Small intestine (tissue), 7 donors: ENCODE data around the gene GLG1. TPM values are rescaled to one million over a fixed set of nuclear protein-coding genes. Genes with fewer than 3 reads are reported as not detected.
A peak's percentile ranks its signal among the peaks of the same experiment; 100 is the strongest.

Source experiments
- DNase-seq, 2 donors: peaks; one replicate each; pipeline versions ENCODE4 v3.0.0 to v3.0.0-alpha.2; 2013
- FAIRE-seq: peaks from 2 replicates; lab custom pipeline; 2012; peaks lifted over from hg19 to GRCh38; lab: Jason Lieb, UNC
- H3K27ac ChIP-seq, 3 donors: one replicate each; pipeline ENCODE4 v1.5.1; 2013; ENCODE audit warnings: low read length in 2 of 3, mild to moderate bottlenecking in 2 of 3, control low read depth in 1 of 3, inconsistent platforms in 1 of 3, low read depth in 1 of 3, moderate library complexity in 1 of 3
- H3K27me3 ChIP-seq, 3 donors: one replicate each; pipeline ENCODE4 v1.6.1; 2013; ENCODE audit warnings: low read length in 3 of 3, inconsistent platforms in 1 of 3; ENCODE audit not compliant: control insufficient read depth in 3 of 3, insufficient read depth in 3 of 3
- H3K36me3 ChIP-seq, 3 donors: one replicate each; pipeline ENCODE4 v1.6.1; 2013; ENCODE audit warnings: low read length in 3 of 3, inconsistent platforms in 1 of 3, low read depth in 1 of 3, mild to moderate bottlenecking in 1 of 3, moderate library complexity in 1 of 3; ENCODE audit not compliant: control insufficient read depth in 3 of 3, insufficient read depth in 2 of 3
- H3K4me1 ChIP-seq, 3 donors: one replicate each; pipeline ENCODE4 v1.6.1; 2013; ENCODE audit warnings: low read length in 2 of 3, inconsistent platforms in 1 of 3, low read depth in 1 of 3, mild to moderate bottlenecking in 1 of 3, moderate library complexity in 1 of 3; ENCODE audit not compliant: control insufficient read depth in 3 of 3, insufficient read depth in 2 of 3
- H3K4me3 ChIP-seq, 3 donors: one replicate each; pipeline ENCODE4 v1.5.1; 2013; ENCODE audit warnings: low read length in 3 of 3, control low read depth in 1 of 3, inconsistent platforms in 1 of 3, low read depth in 1 of 3, mild to moderate bottlenecking in 1 of 3, moderate library complexity in 1 of 3
- H3K9me3 ChIP-seq, 2 donors: one replicate each; pipeline ENCODE4 v1.6.1; 2013; ENCODE audit warnings: low read depth in 1 of 2, low read length in 1 of 2; ENCODE audit not compliant: control insufficient read depth in 2 of 2, insufficient read depth in 1 of 2
- WGBS, 3 donors: extraction: QIAGEN DNeasy Blood & Tissue Kit; methylation state at CpG; one replicate each; pipeline ENCODE4 v1.1.7; 2013; 5-methylcytosine and 5-hydroxymethylcytosine counted together
- polyA plus RNA-seq, 4 donors: library from polyadenylated mRNA; stranded (reverse) in 3 of 4; unstranded in 1 of 4; fragments of 200-250 nt in 3 of 4; fragments of 120-200 nt in 1 of 4; gene quantifications; one replicate each; pipeline versions ENCODE4 v1.2.1 to v1.2.3, GENCODE V29; 2013
- donor health status: healthy with polysubstance abuse.
- donor health status: control.
- donor health status: control.
- donor health status: Bipolar disorder and iron deficiency.
- donor health status: healthy.

Gene GLG1
- polyA plus RNA-seq, 4 donors, result 12.2 to 102 (median 28.2) TPM

- DNase-seq (no peak), FAIRE-seq (no peak)
- Histone ChIP-seq H3K4me3 (no peak overlapping the region), H3K27ac (no peak overlapping the region), H3K36me3 (peaks cover 19 to 72% (median 48%) of the 10 kb centered on the region in 3 donors), H3K9me3 (no peaks in the 10 kb centered on the region), H3K4me1 (no peaks in the 10 kb centered on the region), H3K27me3 (no peaks in the 10 kb centered on the region)
- 73 to 77% (median 74%) methylated on average over 6 of the region's 6 CpGs for WGBS, 3 donors
These were observed 140.8 kb downstream of the GLG1 start for GRCh38 chr16:74465851-74466685.

GRCh38 chr16:74465281-74465680 is 141.6 kb downstream of the GLG1 start:
- DNase-seq, result no peak
- H3K27ac ChIP-seq, result no peak overlapping the region
- H3K4me3 ChIP-seq, result no peak overlapping the region
- FAIRE-seq, result no peak
- no peaks in the 10 kb centered on the region for H3K27me3 ChIP-seq
- peaks cover 19 to 72% (median 53%) of the 10 kb centered on the region in 3 donors for H3K36me3 ChIP-seq
- H3K4me1 ChIP-seq, result no peaks in the 10 kb centered on the region
- no peaks in the 10 kb centered on the region for H3K9me3 ChIP-seq
- WGBS, 3 donors, result 86 to 94% (median 92%) methylated on average over 7 of the region's 7 CpGs

GRCh38 chr16:74463888-74464287 is 143.0 kb downstream of the GLG1 start:
- H3K9me3 ChIP-seq, result no peaks in the 10 kb centered on the region
- WGBS, 3 donors, result 82 to 98% (median 94%) methylated on average over 2 of the region's 2 CpGs
- no peak overlapping the region for H3K27ac ChIP-seq
- DNase-seq (no peak), FAIRE-seq (no peak)
- no peaks in the 10 kb centered on the region for H3K27me3 ChIP-seq
- peaks cover 16 to 74% (median 50%) of the 10 kb centered on the region in 3 donors for H3K36me3 ChIP-seq
- H3K4me3 ChIP-seq, result no peak overlapping the region
- H3K4me1 ChIP-seq, result no peaks in the 10 kb centered on the region

- H3K27me3 ChIP-seq, result no peaks in the 10 kb centered on the region
- no peaks in the 10 kb centered on the region for H3K9me3 ChIP-seq
- WGBS, 3 donors, result 94 to 96% (median 96%) methylated on average over 4 of the region's 4 CpGs
- H3K4me1 ChIP-seq, result no peaks in the 10 kb centered on the region
- no peak for DNase-seq
- peaks cover 14 to 70% (median 47%) of the 10 kb centered on the region in 3 donors for H3K36me3 ChIP-seq
- H3K27ac ChIP-seq, result no peak overlapping the region
- no peak for FAIRE-seq
- H3K4me3 ChIP-seq, result no peak overlapping the region
These were observed 144.6 kb downstream of the GLG1 start for GRCh38 chr16:74462361-74462760.

- no peaks in the 10 kb centered on the region for H3K9me3 ChIP-seq
- no peaks in the 10 kb centered on the region for H3K4me1 ChIP-seq
- DNase-seq (no peak), FAIRE-seq (no peak)
- H3K36me3 ChIP-seq, result peaks cover 14 to 75% (median 48%) of the 10 kb centered on the region in 3 donors
- H3K27ac ChIP-seq, result no peak overlapping the region
- H3K27me3 ChIP-seq, result no peaks in the 10 kb centered on the region
- H3K4me3 ChIP-seq, result no peak overlapping the region
- WGBS, 3 donors, result 93 to 95% (median 94%) methylated on average over 9 of the region's 9 CpGs
These were observed 145.1 kb downstream of the GLG1 start for GRCh38 chr16:74461826-74462225.

- Histone ChIP-seq H3K36me3 (peaks cover 17 to 78% (median 52%) of the 10 kb centered on the region in 3 donors), H3K27ac (no peak overlapping the region), H3K4me1 (no peaks in the 10 kb centered on the region), H3K27me3 (no peaks in the 10 kb centered on the region), H3K4me3 (no peak overlapping the region), H3K9me3 (no peaks in the 10 kb centered on the region)
- no peak for DNase-seq
- WGBS, 3 donors, result 88 to 95% (median 92%) methylated on average over 7 of the region's 7 CpGs
- FAIRE-seq, result no peak
These were observed 146.4 kb downstream of the GLG1 start for GRCh38 chr16:74460542-74460941.

- FAIRE-seq (no peak), DNase-seq (no peak)
- H3K4me1 ChIP-seq, result peaks cover 0 to 8% (median 0%) of the 10 kb centered on the region in 3 donors
- WGBS, 3 donors, result 93 to 96% (median 96%) methylated on average over 16 of the region's 16 CpGs
- H3K27me3 ChIP-seq, result no peaks in the 10 kb centered on the region
- no peak overlapping the region for H3K4me3 ChIP-seq
- peaks cover 22 to 84% (median 27%) of the 10 kb centered on the region in 3 donors for H3K36me3 ChIP-seq
- H3K9me3 ChIP-seq, result no peaks in the 10 kb centered on the region
- H3K27ac ChIP-seq, result peak overlapping the region in 1 of 3 donors; percentile 2
These were observed 150.7 kb downstream of the GLG1 start for GRCh38 chr16:74456290-74456625.

GRCh38 chr16:74455619-74456289 is 151.2 kb downstream of the GLG1 start:
- Histone ChIP-seq H3K36me3 (peaks cover 22 to 84% (median 24%) of the 10 kb centered on the region in 3 donors), H3K27me3 (no peaks in the 10 kb centered on the region), H3K27ac (peak overlapping the region in 2 of 3 donors; percentile 4 to 55), H3K4me1 (peaks cover 0 to 8% (median 0%) of the 10 kb centered on the region in 3 donors), H3K4me3 (no peak overlapping the region), H3K9me3 (no peaks in the 10 kb centered on the region)
- peak; percentile 27 to 73 for DNase-seq
- FAIRE-seq, result no peak
- WGBS, 3 donors, result 79 to 84% (median 79%) methylated on average over 10 of the region's 10 CpGs
